ENCODE data around the gene CDCA3. TPM values are rescaled to one million over a fixed set of nuclear protein-coding genes. Genes with fewer than 3 reads are reported as not detected.

CDCA3 gene
- total RNA-seq, 1 experiment from 2014 or later = 61.8 TPM

- TF ChIP-seq ARID4B (CRISPR knock-in tag; IDR thresholded peaks at IDR 0.05; ENCODE audit: borderline replicate concordance) (no peak), SOX15 (CRISPR knock-in tag; IDR thresholded peaks at IDR 0.05) (no peak), FOXJ3 (CRISPR knock-in tag; IDR thresholded peaks at IDR 0.05; ENCODE audit: borderline replicate concordance) (no peak), ZNF317 (CRISPR knock-in tag; IDR thresholded peaks at IDR 0.05; ENCODE audit: borderline replicate concordance, low read depth) (no peak), ELF4 (CRISPR knock-in tag; IDR thresholded peaks at IDR 0.05; ENCODE audit: low read depth) (no peak), ZMAT4 (CRISPR knock-in tag; IDR thresholded peaks at IDR 0.05) (no peak), TCF7 (CRISPR knock-in tag; IDR thresholded peaks at IDR 0.05; ENCODE audit: low read depth) (no peak)
Observed at GRCh38 chr12:6807170-6807569, 43.9 kb downstream of the CDCA3 start (continued).

GRCh38 chr12:6799147-6799546, 51.9 kb downstream of the CDCA3 start:
- Mint-ChIP-seq H3K9me3 (peaks cover 2% of the 10 kb centered on the region), H3K27me3 (ENCODE audit: low read depth) (peaks cover 19% of the 10 kb centered on the region), H3K4me3 (no peak overlapping the region), H3K27ac (no peak overlapping the region), H3K36me3 (peaks cover 2% of the 10 kb centered on the region), H3K4me1 (peaks cover 2% of the 10 kb centered on the region; the same call in 1 of the 2 replicates)
- no peak for TF ChIP-seq ZNF671 (CRISPR knock-in tag; IDR thresholded peaks at IDR 0.05)
- no peak for TF ChIP-seq CDX4 (CRISPR knock-in tag; IDR thresholded peaks at IDR 0.05; ENCODE audit: borderline replicate concordance)
- TF ChIP-seq ATF3 (CRISPR knock-in tag; conservative IDR thresholded peaks at IDR 0.05) = no peak
- ChIA-PET CTCF (interaction anchor here (1.2 to 1.5 kb wide), 2 partner anchors 26 to 45 kb away, joined by 3 read pairs; no protein-coding TSS in a partner anchor), POLR2A (no interaction called here)
- DNase-seq (ENCODE audit: low spot score) (no peak), ATAC-seq (no peak)

Other genes with a start within 250 kb of the CDCA3 start
- gene CHD4, start 243.9 kb downstream of the CDCA3 start, total RNA-seq (2021) = 333 to 354 TPM (median 334 TPM) in 3 replicates
- gene LPAR5, start 215.3 kb downstream of the CDCA3 start, total RNA-seq (2021) = 0.20 to 0.57 TPM (median 0.48 TPM) in 3 replicates
- 2.1 to 4.2 TPM (median 3.2 TPM) in 3 replicates for gene ACRBP, start 203.9 kb downstream of the CDCA3 start, total RNA-seq (2021)
- gene ING4, start 188.2 kb downstream of the CDCA3 start, total RNA-seq (2021) = 23.0 to 27.4 TPM (median 26.7 TPM) in 3 replicates
- 63.8 to 64.7 TPM (median 64.4 TPM) in 3 replicates for gene ZNF384, start 161.9 kb downstream of the CDCA3 start, total RNA-seq (2021)
- gene PIANP, start 150.5 kb downstream of the CDCA3 start, total RNA-seq (2021) = 7.7 to 9.9 TPM (median 8.2 TPM) in 3 replicates
- 41.2 to 43.8 TPM (median 41.4 TPM) in 3 replicates for gene COPS7A, start 127.2 kb downstream of the CDCA3 start, total RNA-seq (2021)
- 226 to 236 TPM (median 229 TPM) in 3 replicates for gene MLF2, start 98.1 kb downstream of the CDCA3 start, total RNA-seq (2021)
- 370 to 539 TPM (median 525 TPM) in 3 replicates for gene PTMS, start 84.9 kb downstream of the CDCA3 start, total RNA-seq (2021)
- gene LAG3, start 78.8 kb downstream of the CDCA3 start, total RNA-seq (2021) = 2.4 to 2.6 TPM (median 2.6 TPM) in 3 replicates
- gene CD4, start 61.8 kb downstream of the CDCA3 start, total RNA-seq (2021) = 2.5 to 3.3 TPM (median 2.7 TPM) in 3 replicates
- 7.3 to 9.3 TPM (median 8.2 TPM) in 3 replicates for gene GPR162, start 29.5 kb downstream of the CDCA3 start, total RNA-seq (2021)
- 49.9 to 55.7 TPM (median 50.7 TPM) in 3 replicates for gene P3H3, start 22.9 kb downstream of the CDCA3 start, total RNA-seq (2021)
- 14.0 to 16.5 TPM (median 14.3 TPM) in 3 replicates for gene GNB3, start 10.4 kb downstream of the CDCA3 start, total RNA-seq (2021)
- 141 to 158 TPM (median 149 TPM) in 3 replicates for gene USP5, start 864 bp upstream of the CDCA3 start, total RNA-seq (2021)
- gene TPI1, start 16.2 kb upstream of the CDCA3 start, total RNA-seq (2021) = 1,045 to 1,242 TPM (median 1,195 TPM) in 3 replicates
- 21.2 to 25.5 TPM (median 22.7 TPM) in 3 replicates for gene SPSB2, start 22.0 kb upstream of the CDCA3 start, total RNA-seq (2021)
- gene LRRC23, start 53.5 kb upstream of the CDCA3 start, total RNA-seq (2021) = 3.1 to 5.3 TPM (median 4.9 TPM) in 3 replicates
- gene ENO2, start 63.3 kb upstream of the CDCA3 start, total RNA-seq (2021) = 118 to 170 TPM (median 165 TPM) in 3 replicates
- 80.0 to 87.1 TPM (median 80.5 TPM) in 3 replicates for gene ATN1, start 76.7 kb upstream of the CDCA3 start, total RNA-seq (2021)
- not detected in 3 replicates for gene RNU7-1, start 92.5 kb upstream of the CDCA3 start, total RNA-seq (2021)
- 158 to 181 TPM (median 172 TPM) in 3 replicates for gene C12orf57, start 92.7 kb upstream of the CDCA3 start, total RNA-seq (2021)
- gene PTPN6, start 100.1 kb upstream of the CDCA3 start, total RNA-seq (2021) = 27.1 to 34.7 TPM (median 34.5 TPM) in 3 replicates
- 350 to 397 TPM (median 352 TPM) in 3 replicates for gene PHB2, start 119.4 kb upstream of the CDCA3 start, total RNA-seq (2021)
- gene EMG1, start 119.6 kb upstream of the CDCA3 start, total RNA-seq (2021) = 59.3 to 78.6 TPM (median 59.8 TPM) in 3 replicates
- gene LPCAT3, start 167.2 kb upstream of the CDCA3 start, total RNA-seq (2021) = 35.3 to 40.0 TPM (median 36.2 TPM) in 3 replicates
- gene C1S, start 209.4 kb upstream of the CDCA3 start, total RNA-seq (2021) = 6.2 to 8.8 TPM (median 7.6 TPM) in 3 replicates
- 8.4 to 9.8 TPM (median 8.9 TPM) in 3 replicates for gene C1R, start 241.2 kb upstream of the CDCA3 start, total RNA-seq (2021)